Nucleus accumbens (tissue), 56 donors: ENCODE data around the gene MUC5B.

Experiments used
- DNase-seq, 56 donors: peaks; one replicate each; lab custom pipeline; 2025; lab: John Stamatoyannopoulos, UW

MUC5B gene

DNA sequence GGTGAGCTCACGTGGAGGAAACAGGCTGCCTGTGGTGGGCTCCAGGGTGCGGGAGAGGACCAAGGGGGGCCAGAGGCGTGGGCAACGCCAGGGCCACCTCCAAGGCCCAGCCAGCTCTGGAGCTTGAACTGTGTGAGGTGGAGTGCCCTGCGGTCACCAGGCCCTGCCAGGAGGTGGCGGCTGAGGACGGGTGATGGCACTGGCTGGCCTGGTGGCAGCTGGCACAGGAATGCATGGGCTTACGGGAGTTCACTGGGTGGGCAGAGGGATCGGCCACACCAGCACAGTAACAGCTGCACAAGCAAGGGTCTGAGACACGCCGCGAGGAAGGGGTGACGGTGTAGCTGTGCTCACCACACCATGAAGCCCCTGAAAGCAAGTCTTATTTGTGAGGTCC is 70.8 kb downstream of the MUC5B start:
- peak in 1 of 56 donors; percentile 48 for DNase-seq

DNA sequence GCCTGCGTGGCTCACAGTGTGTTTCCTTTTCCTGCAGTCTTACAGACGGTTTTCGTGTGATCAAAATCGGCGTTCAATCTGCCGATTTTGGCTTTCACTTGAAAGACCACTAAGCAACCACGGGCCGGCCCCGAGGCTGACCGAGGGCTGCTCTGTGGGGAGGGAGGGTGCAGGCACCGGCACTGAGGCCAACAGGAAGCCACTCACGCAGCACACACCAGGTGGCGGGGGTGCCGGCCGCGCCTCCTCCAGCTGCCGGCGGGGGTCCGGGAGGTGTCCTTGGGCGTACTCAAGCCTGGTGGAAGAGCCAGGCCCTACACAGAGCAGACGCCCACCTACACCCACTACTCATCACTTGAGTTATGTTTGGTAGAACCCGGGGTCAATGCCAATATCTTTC is 72.2 kb downstream of the MUC5B start:
- no peak for DNase-seq

DNA sequence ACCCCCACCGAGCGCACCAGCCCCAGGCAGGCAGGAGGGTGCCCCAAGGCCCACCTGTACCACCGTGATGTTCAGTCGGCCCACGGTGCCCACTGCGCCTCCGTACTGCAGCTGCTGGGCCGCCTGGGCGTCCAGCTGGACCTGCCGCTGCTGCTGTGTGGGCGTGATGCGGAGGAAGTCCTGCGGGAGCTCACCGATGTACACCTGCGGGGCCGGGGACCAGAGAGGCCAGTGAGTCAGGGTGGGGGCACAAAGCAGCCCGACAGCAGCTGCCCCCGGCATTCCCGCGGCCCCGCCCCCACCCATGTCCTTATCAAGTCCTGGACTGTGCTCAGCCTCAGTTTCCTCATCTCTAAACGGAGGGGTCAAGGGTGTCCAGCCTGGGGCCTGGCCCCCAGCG is 72.7 kb downstream of the MUC5B start:
- DNase-seq, result no peak

DNA sequence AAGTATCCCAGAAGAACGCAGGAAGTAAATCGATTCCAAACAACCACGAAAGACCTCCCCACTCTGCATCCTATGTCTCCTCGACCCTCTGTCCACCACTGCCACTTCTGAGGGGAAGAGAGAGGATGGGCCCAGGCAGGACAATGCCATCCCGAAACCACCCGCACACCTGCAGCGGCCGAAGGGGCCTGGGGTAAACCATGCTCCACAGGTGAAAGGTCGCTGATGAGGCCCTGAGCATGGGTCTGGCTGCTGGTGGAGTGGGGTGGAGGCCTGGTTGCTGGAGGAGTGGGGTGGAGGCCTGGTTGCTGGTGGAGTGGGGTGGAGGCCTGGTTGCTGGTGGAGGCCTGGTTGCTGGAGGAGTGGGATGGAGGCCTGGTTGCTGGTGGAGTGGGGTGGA is 73.4 kb downstream of the MUC5B start:
- no peak for DNase-seq

DNA sequence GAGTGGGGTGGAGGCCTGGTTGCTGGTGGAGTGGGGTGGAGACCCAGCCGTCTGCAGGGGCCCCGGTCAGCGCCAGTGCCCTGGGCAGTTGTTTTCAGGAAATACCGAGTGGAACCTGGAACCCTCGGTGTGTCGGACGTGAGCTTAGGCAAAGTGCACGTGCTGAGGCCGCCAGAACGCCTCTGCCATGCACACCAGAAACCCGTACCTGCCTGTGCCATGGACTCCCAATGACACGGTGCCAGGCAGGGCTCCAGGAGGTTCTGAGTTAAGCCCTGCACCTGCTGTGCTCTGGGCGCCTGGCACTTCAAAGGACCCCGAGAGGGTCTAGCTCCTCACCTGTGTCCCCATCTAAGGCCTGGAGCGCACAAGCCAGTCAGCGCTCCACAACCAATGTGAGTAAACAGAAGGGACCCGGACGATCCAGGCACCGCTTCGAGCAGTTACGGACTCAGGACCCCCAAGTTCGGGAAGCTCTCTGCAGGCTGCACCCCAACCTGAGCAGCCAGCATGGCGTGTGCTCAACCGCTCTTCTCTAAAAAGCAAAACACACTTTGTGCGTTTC is 74.2 kb downstream of the MUC5B start:
- no peak for DNase-seq

DNA sequence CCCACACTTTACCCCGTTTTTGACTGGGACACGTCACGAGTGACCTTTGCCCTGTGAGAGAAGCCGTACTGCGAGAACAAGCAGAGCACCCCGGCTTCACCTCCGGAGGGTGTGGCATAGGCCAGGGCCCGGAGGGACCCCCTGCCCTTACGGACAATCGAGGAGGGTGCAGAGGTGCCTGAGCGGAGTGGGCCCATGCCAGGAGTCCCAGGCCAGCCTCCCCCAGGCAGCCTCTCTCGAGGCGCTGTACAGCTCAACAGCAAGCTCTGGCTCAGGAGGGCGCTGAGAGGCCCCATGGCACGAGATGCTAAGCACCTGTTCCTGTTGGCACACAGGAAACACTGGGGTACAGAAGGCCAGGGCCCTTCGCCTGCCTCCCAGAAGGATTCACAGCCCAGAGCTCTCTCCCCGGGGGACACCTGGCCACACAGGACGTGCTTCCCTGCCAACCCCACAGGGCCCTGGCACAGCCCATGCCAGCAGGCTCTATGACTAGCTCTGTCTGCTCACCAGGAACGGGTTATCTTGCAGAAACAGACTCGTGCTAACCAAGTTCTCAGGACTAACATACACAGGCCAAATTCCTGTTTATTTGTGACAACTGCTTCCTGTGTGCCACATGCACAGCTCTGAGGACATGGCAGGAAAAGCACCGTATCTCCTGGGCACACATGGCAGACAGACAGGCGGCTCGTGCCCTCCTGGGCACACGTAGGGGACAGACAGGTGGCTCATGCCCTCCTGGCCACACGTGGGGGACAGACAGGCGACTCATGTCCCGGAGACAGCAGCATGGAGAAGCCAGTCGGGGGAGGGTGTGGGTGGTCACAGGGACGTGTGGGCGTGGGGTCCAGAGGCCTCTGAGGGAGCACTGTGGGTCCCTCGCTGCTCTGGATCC is 75.0 kb downstream of the MUC5B start:
- DNase-seq, result no peak

DNA sequence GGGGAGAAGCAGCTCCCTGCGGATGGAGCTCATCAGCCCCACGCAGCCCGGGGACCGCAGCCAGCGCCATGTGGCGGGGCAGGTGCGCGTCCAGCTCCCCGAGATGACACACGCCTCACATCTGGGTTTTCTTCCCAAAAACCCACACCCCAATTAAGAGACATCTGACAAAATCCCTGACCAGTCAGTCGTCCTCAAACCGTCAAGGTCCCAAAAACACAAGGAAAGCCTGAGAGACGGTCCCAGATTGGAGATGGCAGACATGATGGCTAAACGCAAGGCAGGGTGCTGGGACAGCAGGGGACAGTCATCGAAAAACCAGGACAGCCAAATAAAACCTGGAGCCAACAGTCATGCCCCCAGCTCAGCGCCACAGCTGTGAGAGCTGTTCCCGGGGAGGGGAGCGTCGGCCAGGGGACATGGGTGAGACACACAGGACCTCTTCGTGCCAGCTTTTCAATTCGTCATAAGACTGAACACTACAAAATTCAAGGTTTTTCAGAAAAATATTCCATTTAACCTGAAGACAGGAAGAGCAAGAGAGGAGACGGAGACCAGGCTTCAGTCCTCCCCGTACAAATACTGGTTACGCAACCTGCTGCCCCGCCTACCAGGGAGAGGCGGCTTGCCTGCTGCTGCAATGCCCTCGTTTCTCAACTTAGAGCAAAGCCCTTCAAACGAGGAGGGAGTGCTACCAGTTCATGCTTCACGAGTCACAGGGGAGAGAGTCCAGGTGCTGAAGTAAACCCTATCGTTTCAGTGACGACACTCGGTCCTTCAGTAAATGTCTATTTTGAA is 76.0 kb downstream of the MUC5B start:
- DNase-seq, result peak in 26 of 56 donors; percentile 23 to 77 (median 46)

DNA sequence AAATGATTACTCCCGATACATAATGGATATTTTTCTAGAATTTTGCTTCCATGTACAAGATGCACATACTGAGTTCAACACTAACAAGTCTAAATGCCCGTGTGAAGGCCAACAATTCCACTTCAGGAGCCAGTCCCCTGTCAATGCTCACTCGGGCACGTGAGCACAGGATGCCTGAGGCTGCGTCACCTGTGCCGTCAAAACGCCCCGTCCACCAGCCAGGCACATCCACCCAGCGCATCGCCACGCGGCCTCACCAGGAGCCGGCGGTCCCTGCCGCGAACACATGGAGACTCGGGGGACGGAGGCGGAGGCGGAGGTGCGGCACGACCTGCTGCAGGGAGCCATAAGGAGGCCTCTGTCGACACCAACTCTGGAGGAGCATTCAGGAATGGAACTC is 76.8 kb downstream of the MUC5B start:
- no peak for DNase-seq

DNA sequence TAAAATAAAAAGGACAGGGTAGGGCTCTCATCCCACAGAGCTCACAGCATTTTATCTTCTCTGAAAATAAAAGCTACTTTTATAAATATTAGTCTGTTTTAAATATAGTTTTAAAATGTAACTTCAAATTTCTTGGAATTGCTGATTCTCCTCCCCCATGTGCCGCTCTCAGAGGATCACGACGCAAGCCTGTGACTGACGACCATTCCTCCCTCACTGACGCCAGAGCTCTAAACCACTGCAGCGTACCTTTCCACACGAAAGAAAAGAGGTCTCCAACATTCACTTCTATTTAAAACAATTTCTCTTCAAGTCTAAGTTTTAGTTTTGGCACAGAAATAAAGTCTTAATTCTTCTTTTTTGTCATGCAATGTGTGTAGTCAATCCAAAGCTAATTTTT is 77.3 kb downstream of the MUC5B start:
- peak in 2 of 56 donors; percentile 22 to 41 for DNase-seq

DNA sequence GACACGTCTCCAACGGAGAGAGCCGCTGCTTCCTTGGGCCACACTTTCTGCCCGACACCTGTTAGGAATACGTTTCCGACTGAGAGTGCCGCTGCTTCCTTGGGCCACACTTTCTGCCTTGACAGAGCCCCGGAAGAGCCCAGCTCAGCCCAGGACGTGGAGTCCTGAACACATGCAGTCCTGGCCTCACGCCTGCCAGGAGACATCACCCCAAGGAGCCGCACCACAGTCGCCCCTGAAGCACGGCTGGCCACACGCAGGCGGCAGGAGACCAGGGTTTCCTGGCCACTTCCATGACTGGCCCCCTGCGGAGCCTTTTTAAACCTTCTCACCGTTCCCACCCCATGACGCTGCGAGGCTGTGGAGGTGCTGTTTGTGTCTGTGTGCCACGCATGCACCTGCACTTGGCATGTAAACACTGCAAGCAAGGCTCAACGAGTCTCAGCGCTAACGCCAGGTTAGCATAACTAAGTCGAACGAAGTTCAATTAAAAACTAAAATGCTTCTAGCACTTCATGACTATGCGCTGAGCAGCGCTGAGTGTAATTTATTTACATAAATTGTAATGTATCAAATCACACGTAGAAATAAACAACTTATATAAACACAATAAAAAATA is 77.8 kb downstream of the MUC5B start:
- DNase-seq, result no peak

DNA sequence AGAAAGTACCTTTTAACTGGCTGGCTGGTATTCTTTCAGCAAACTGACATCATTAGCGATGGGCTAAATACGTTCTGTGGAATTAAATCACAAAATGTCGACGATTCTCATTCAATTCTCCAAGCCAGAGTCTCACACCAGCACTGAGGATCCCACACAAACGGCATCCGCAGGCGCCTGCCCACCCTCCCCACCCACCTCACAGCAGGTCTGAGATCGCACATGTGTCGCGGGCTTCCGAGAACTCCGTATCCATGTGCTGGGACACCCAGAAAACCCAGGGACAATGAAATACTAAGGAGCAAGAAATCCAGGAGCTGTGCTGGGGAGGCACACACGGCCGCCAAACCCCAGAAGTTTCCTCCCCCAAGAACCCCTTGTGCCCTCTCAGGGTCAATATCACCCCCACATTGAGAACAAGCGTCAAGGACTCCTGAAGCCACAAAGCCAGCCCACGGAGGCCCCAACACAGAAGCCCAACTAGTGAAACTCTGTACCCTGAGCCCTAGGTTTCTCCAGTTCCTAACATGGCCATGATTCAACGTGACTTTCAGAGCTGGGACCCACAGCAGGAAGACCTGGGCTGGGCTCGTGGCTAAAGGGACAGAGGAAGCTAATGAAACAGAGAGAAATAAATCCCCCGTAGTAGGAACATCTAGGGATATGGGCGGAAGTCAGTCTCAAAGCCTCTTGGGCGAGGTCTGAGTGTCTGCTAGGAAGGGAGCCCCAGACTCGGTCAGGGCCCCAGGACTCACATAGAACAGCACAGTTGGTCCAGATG is 78.5 kb downstream of the MUC5B start:
- DNase-seq, result no peak

DNA sequence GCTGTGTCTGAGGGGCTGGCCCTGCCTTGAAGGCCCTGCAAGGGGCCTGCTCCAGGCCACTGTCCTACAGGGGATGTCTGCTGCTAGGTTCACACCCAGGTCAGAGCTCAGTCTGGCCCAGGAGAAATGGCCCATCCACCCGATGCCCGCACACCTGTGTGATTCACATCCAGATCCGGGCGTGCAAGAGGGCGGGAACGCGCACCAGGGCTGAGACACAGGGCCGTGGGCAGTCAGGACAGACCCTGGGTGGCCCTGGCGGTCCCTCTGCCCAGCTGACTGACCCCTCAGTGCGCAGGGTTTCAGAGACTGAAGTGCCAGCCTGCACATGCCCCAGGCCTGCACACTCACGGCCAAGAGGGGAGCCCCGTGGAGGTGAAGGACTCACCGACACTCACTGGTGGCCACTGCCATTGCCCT is 79.2 kb downstream of the MUC5B start:
- DNase-seq, result no peak

DNA sequence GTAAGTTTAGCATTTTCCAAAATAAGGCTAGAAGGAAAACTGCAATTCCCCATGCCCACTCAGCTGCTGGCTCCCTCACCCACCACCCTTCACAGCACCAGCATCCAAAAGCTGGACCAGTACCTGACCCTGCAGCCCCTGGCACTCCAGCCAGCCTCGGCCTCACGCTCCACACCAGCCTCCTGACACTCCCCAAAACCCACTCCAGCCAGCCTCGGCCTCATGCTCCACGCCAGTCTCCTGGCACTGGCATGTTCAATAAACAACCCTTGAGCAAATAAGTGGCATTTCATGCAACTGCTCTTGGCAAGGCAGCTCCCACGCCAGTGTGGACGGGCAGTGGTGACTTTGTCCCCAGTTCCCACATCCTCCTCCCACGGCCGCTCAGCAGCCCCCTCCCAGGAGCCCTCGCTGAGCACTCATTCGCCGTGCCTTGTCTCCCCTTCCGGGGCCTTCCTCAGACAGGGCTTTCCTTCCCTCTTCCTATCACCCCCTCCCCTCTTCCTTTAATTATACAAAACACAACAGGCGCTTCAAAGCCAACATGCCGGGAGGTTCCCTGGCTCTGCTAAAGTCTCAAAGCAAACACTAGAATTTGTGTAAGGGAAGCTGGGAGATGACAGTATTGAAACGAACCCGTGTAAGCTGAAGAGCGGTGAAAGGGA is 79.7 kb downstream of the MUC5B start:
- DNase-seq, result no peak

DNA sequence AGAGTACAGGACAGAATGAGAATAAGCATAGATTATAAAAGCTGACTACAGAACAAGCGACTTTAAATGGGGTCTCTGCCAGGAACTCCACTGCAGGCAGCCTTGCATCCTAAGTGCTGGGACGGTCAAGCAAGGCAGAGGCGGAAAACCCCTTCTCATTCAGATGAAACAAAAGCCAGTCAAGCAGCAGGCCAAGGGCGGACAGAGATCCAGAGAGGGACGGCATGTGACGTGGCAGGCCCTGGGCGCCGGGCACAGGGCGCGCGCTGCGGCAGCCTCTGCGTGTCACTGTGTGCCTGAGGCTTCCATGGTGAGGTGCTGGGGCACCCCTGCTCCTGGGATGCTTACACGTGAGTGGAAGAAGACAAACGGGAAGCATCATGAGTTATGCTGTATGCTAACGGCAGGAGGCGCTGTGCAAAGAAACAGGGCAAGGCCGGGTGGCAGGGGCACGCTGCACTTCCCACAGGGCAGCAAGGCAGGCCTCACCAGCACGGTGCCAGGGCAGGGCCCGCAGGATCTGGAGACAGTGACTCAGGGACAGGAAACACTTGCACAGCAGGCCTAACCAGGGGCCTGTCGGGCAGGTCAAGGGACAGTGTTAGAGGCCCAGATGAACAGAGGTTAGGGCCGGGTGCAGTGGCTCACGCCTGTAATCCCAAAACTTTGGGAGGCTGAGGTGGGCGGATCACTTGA is 80.4 kb downstream of the MUC5B start:
- peak in 22 of 56 donors; percentile 18 to 71 (median 56) for DNase-seq

DNA sequence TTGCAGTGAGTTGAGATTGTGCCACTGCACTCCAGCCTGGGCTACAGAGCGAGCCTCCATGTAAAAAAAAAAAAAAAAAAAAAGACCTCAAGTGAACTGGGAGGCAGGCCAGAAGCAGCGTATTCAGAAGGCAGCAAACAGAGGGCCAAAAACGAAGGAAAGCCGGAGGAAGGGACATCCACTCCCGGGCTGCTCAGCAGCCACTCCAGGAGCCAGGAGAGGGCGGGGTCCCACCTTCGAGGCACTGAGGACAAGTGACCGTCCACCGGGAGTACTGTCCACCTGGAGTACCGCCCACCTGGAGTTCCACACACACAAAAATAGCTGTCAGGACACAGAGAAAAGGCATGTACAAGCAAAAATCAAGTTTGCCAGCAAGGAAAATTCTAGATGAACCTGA is 81.1 kb downstream of the MUC5B start:
- peak in 4 of 56 donors; percentile 26 to 45 (median 36) for DNase-seq

DNA sequence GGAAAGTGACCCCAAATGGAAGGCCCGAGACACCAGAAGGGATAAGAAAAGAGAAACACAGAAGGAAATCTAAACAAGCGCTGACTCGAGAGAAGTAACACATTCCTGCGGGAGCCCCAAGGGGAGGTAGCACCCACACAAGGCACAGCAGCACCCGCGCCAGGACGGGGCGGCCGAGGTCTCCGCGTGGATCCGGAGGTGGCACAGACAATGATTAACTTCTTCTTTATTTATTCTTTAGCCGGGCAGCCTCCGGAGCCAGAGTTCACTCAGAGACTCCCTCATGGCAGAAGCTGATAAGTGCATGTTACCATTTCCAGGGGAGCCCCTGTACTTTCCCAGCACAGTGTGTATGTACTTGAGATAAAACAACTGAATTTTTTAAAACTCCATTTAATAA is 81.5 kb downstream of the MUC5B start:
- DNase-seq, result no peak

DNA sequence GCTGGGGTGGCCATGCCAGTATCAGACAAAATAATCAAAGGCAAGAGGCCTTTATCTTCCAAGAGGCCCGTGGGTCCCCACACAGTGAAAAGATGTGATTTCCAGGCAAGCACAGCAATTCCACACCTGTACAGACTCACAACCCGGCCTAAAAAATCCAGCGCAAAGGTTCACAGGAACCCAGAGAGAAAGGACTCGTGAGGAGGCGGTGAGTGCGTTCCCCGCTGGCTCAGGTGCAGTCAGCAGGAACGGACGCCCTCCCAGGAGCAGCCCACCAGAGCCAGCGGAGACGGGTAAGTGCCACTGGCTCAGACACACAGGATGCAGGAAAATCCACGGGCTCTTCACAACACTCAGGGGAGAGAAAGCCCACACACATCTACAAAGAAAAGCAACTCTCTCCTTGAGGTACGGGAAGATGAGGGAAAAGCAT is 82.2 kb downstream of the MUC5B start:
- DNase-seq, result no peak

DNA sequence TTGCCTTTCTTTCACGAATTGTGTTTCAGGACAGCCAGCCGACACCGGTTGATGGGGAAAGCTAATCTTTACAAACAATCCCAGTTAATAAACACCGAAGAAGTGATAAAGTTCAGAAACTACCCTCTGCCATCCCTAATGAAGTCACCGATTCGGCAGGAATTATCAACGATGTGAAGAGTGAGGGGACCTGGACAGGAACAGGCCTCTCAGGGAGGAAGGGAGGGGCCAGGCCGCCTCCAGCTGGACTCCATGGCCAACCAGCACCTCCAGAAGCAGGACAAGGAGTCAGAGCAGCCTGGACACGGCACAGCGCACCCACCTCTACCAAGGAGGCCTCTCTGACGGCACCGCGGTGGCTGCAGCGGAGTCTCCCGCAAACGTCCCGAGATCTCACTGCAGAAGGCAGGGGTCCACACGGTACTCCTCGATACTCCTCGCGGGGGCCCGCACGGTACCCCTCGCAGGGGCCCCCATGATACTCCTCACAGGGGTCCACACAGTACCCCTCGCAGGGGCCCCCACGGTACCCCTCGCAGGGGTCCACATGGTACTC is 82.7 kb downstream of the MUC5B start:
- no peak for DNase-seq
